Lower leg skin (tissue), 4 donors: ENCODE data around the gene WSCD2. TPM values are rescaled to one million over a fixed set of nuclear protein-coding genes. Genes with fewer than 3 reads are reported as not detected.
A peak's percentile ranks its signal among the peaks of the same experiment; 100 is the strongest.

Source experiments
- DNase-seq, 2 donors: peaks; one replicate each; pipeline ENCODE4 v3.0.0-alpha.2; 2019; ENCODE audit warnings: low spot score in 2 of 2
- H3K4me3 ChIP-seq: fragments of 200-600 bp; sonication (generic); 2 replicates; pipeline ENCODE4 v1.5.1; 2017; ENCODE audit warnings: mild to moderate bottlenecking, low read depth; ENCODE audit not compliant: poor library complexity, severe bottlenecking
- CTCF ChIP-seq, 3 donors: fragments of 450-650 bp; IDR thresholded peaks; one replicate each; pipeline ENCODE4 v1.5.1; 2016; ENCODE audit warnings: antibody characterized with exemption in 3 of 3, mild to moderate bottlenecking in 3 of 3, moderate library complexity in 2 of 3
- POLR2A ChIP-seq, 2 donors: fragments of 450-650 bp; IDR thresholded peaks; one replicate each; pipeline ENCODE4 v1.6.1; 2016 to 2017; ENCODE audit warnings: antibody characterized with exemption in 2 of 2, mild to moderate bottlenecking in 1 of 2, moderate library complexity in 1 of 2
- WGBS, 2 donors: methylation state at CpG; one replicate each; pipeline ENCODE4 v1.1.5; 2018; 5-methylcytosine and 5-hydroxymethylcytosine counted together
- intact Hi-C: fragments of 100-400 bp; cut with DNase I; formaldehyde crosslinking; loops from one replicate; pipeline ENCODE4 v1.15.0; 2023; ENCODE audit warnings: low total_unique reads
- total RNA-seq, 4 donors: library from RNA; depleted of rRNA; stranded (reverse); fragments of >200 nt; gene quantifications; one replicate each; pipeline ENCODE4 v1.1.0, GENCODE V29; 2016

WSCD2 gene
- total RNA-seq, 4 donors from 2014 or later: 0.15 to 0.63 (median 0.47) TPM

DNA sequence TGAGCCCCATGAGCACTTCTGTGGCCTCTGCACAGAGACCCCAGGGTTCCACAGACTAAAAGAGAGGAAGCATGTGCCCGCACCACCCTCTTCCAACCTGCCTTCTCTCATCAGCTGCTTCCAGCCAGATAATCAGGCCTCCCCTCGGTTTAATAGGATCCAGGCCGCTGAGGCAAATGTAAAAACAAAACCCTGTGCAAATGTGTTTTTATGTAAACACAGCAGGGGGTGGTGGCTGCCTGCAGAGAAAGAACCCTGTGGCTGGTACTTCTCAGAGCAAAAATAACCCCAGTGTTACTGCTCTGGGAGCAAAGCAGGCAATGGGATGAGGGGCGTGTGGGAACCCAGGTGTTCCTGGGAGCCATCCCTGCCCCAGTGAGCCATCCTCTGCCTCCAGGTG lies 46.2 kb downstream of the WSCD2 start:
- intact Hi-C loops: no loop called here
- peak in 1 of 2 donors; percentile 60 for DNase-seq
- WGBS, 2 donors: 36 to 41% methylated on average over 4 of the region's 4 CpGs
- no peak overlapping the region for H3K4me3 ChIP-seq
- TF ChIP-seq POLR2A (IDR thresholded peaks at IDR 0.05) (no peak), CTCF (IDR thresholded peaks at IDR 0.05) (no peak)

- H3K4me3 ChIP-seq: no peak overlapping the region
- no peak for DNase-seq
- no peak for TF ChIP-seq CTCF (IDR thresholded peaks at IDR 0.05)
- no peak for TF ChIP-seq POLR2A (IDR thresholded peaks at IDR 0.05)
- intact Hi-C loops: no loop called here
- WGBS, 2 donors: 93 to 94% methylated on average over 3 of the region's 3 CpGs
Observed at GRCh38 chr12:108176292-108176691, 47.2 kb downstream of the WSCD2 start.

DNA sequence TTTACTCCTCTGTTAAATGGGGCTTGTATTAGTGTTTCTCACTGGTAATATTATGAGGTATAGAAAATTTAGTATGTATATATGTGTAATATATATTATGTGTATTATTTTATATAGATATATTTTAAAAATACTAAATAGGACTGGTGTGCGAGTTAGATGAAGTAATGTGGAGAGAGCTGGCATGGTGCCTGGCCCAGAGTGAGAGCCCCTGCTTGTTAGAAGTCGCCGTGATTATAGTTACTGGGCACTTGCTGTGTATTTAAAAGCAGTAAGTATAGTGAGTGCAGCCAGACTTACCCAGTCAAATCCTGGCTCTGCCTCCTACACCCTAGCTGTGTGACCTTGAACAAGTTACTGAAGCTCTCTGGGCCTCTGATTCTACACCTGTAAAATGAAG lies 48.0 kb downstream of the WSCD2 start:
- peak in 1 of 2 donors; percentile 48 for DNase-seq
- intact Hi-C loops: no loop called here
- no peak overlapping the region for H3K4me3 ChIP-seq
- TF ChIP-seq POLR2A (IDR thresholded peaks at IDR 0.05) (no peak), CTCF (IDR thresholded peaks at IDR 0.05) (no peak)
- WGBS, 2 donors: 86 to 90% methylated on average over 3 of the region's 3 CpGs

DNA sequence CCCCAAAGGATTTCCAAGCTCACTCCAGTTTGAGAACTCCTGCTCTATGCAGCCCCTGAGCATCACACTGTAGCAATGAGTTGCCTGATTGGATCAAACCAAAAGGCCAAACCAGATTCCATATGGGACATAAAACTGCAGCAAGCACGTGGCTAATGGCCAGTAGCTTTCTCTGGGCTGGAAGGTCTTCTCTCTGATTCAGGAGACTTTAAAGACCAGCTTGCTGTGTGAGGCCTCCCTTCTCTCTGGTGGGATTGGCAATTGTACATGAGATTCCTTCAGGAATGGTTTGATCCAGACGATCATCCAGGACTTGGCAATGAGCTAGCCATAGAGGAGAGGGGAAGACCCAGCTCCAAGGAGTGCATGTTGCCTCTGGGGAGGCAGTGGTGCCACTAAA lies 50.2 kb downstream of the WSCD2 start:
- intact Hi-C loops: no loop called here
- TF ChIP-seq POLR2A (IDR thresholded peaks at IDR 0.05): no peak
- TF ChIP-seq CTCF (IDR thresholded peaks at IDR 0.05): no peak
- WGBS, 2 donors: 58 to 85% methylated on average over 2 of the region's 2 CpGs
- DNase-seq: peak in 1 of 2 donors; percentile 50
- no peak overlapping the region for H3K4me3 ChIP-seq

GRCh38 chr12:108180255-108181094 lies 51.4 kb downstream of the WSCD2 start:
- intact Hi-C loops: no loop called here
- TF ChIP-seq CTCF (IDR thresholded peaks at IDR 0.05): no peak
- TF ChIP-seq POLR2A (IDR thresholded peaks at IDR 0.05): no peak
- 77 to 80% methylated on average over 7 of the region's 7 CpGs for WGBS, 2 donors
- H3K4me3 ChIP-seq: no peak overlapping the region
- DNase-seq: peak in 1 of 2 donors; percentile 23
